Pancreas (tissue), 10 donors: ENCODE measurements around the gene ZDHHC14. TPM values are rescaled to one million over a fixed set of nuclear protein-coding genes. Genes with fewer than 3 reads are reported as not detected.
"Not testable (repeated sequence)": the region's sequence is repeated elsewhere in the genome, so short reads cannot be mapped to it uniquely, and the experiment has no call there.

ENCODE experiments used
- ATAC-seq, 4 donors: fragments of 200-7000 bp; cut with Tn5 transposase; one replicate each; pipeline versions ENCODE4 v1.8.0 to v1.9.1; 2020; ENCODE audit warnings: mild to moderate bottlenecking in 4 of 4, moderate library complexity in 4 of 4
- DNase-seq, 6 donors: peaks; one replicate each; pipeline ENCODE4 v3.0.0-alpha.2; 2020
- FAIRE-seq: peaks from 2 replicates; lab custom pipeline; 2012; peaks lifted over from hg19 to GRCh38; lab: Jason Lieb, UNC
- H3K27ac ChIP-seq, 4 donors: fragments of 200-600 bp; sonication (generic); 1 replicate in 3 of 4; 2 replicates in 1 of 4; pipeline versions ENCODE4 v1.5.0 to v1.8.0; 2020
- H3K27me3 ChIP-seq, 4 donors: fragments of 200-600 bp; one replicate each; pipeline ENCODE4 v1.8.0; 2021
- H3K36me3 ChIP-seq, 3 donors: fragments of 200-600 bp; sonication (generic) in 1 of 3; one replicate each; pipeline versions ENCODE4 v1.5.0 to v1.8.0; 2020 to 2021
- H3K4me1 ChIP-seq, 3 donors: fragments of 200-600 bp; one replicate each; pipeline ENCODE4 v1.8.0; 2021
- H3K4me3 ChIP-seq, 4 donors: fragments of 200-600 bp; sonication (generic) in 2 of 4; one replicate each; pipeline versions ENCODE4 v1.5.0 to v1.8.0; 2020 to 2021
- H3K9me3 ChIP-seq, 4 donors: fragments of 200-600 bp; one replicate each; pipeline ENCODE4 v1.8.0; 2021
- CTCF ChIP-seq, 4 donors: fragments of 200-600 bp; sonication (generic) in 3 of 4; IDR thresholded peaks; one replicate each; pipeline versions ENCODE4 v1.5.0 to v1.8.0; 2021; ENCODE audit warnings: antibody characterized with exemption in 4 of 4
- WGBS, 2 donors: extraction: QIAGEN DNeasy Blood & Tissue Kit; methylation state at CpG; one replicate each; pipeline ENCODE4 v1.1.7; 2013; 5-methylcytosine and 5-hydroxymethylcytosine counted together
- intact Hi-C, 3 donors: fragments of 100-400 bp; cut with DNase I; formaldehyde crosslinking; loops; one replicate each; pipeline versions ENCODE4 v1.11.1 to v1.14.2; 2022
- polyA plus RNA-seq, 2 donors: library from polyadenylated mRNA; stranded (reverse); fragments of 200-250 nt; gene quantifications; one replicate each; pipeline ENCODE4 v1.2.3, GENCODE V29; 2013
- total RNA-seq, 6 donors: library from RNA; stranded (reverse); fragmentation: NEBNext Ultra II Directional in 4 of 6; extraction: Animal tissue kit (Norgen Biotek cat#: 25700) in 4 of 6; gene quantifications; one replicate each; pipeline versions ENCODE4 v1.2.1 to v1.2.4, GENCODE V29; 2021 to 2023
- donor health status: healthy with polysubstance abuse.
- donor health status: DM: no; HTN: no; CAD: no; lungs with moderate emphysema.
- donor health status: DM: no; HTN: no; CAD: no.
- donor health status: control.
- donor health status: control.
- donor health status: Bipolar disorder and iron deficiency.
- donor health status: DM: yes; HTN: yes; CAD: no.
- donor health status: DM: no; HTN: no; CAD: no.
- donor health status: DM: no; HTN: no; CAD: no.
- donor health status: DM: yes; HTN: yes; CAD: no.

ZDHHC14 gene
- total and polyA plus RNA-seq, 8 donors: 3.1 to 9.9 (median 4.5) TPM

- peak in 1 of 4 donors; percentile 5 for ATAC-seq
- no peaks in the 10 kb centered on the region for H3K36me3 ChIP-seq
- H3K4me1 ChIP-seq: peaks cover 5 to 16% (median 11%) of the 10 kb centered on the region in 3 donors
- peak overlapping the region; percentile 6 to 62 (median 55) for H3K27ac ChIP-seq
- H3K4me3 ChIP-seq: no peak overlapping the region
- no peak for DNase-seq
- H3K9me3 ChIP-seq: no peaks in the 10 kb centered on the region
- 68 to 69% methylated on average over 9 of the region's 9 CpGs for WGBS, 2 donors
- no peaks in the 10 kb centered on the region for H3K27me3 ChIP-seq
- intact Hi-C loops: no loop called here
- FAIRE-seq: no peak
- no peak for TF ChIP-seq CTCF (IDR thresholded peaks at IDR 0.05)
Measured at GRCh38 chr6:157460182-157460999, 79.4 kb downstream of the ZDHHC14 start.

GRCh38 chr6:157461000-157461915 lies 80.3 kb downstream of the ZDHHC14 start:
- intact Hi-C loops: no loop called here
- WGBS, 2 donors: 33 to 45% methylated on average over 17 of the region's 17 CpGs
- H3K9me3 ChIP-seq: no peaks in the 10 kb centered on the region
- FAIRE-seq: no peak
- peak overlapping the region; percentile 6 to 62 (median 55) for H3K27ac ChIP-seq
- no peaks in the 10 kb centered on the region for H3K27me3 ChIP-seq
- H3K4me3 ChIP-seq: no peak overlapping the region
- H3K36me3 ChIP-seq: no peaks in the 10 kb centered on the region
- TF ChIP-seq CTCF (IDR thresholded peaks at IDR 0.05): no peak
- peak in 4 of 6 donors; percentile 69 to 83 (median 78) for DNase-seq
- peak; percentile 92 to 95 (median 94) for ATAC-seq
- H3K4me1 ChIP-seq: peaks cover 5 to 16% (median 11%) of the 10 kb centered on the region in 3 donors

GRCh38 chr6:157462956-157463742 lies 82.2 kb downstream of the ZDHHC14 start:
- Histone ChIP-seq H3K4me1 (peaks cover 5 to 16% (median 11%) of the 10 kb centered on the region in 3 donors), H3K4me3 (no peak overlapping the region), H3K36me3 (no peaks in the 10 kb centered on the region), H3K9me3 (no peaks in the 10 kb centered on the region), H3K27ac (no peak overlapping the region), H3K27me3 (no peaks in the 10 kb centered on the region)
- WGBS, 2 donors: 94 to 95% methylated on average over 6 of the region's 6 CpGs
- no peak for DNase-seq
- no peak for TF ChIP-seq CTCF (IDR thresholded peaks at IDR 0.05)
- intact Hi-C loops: no loop called here
- ATAC-seq: no peak
- FAIRE-seq: no peak

DNA sequence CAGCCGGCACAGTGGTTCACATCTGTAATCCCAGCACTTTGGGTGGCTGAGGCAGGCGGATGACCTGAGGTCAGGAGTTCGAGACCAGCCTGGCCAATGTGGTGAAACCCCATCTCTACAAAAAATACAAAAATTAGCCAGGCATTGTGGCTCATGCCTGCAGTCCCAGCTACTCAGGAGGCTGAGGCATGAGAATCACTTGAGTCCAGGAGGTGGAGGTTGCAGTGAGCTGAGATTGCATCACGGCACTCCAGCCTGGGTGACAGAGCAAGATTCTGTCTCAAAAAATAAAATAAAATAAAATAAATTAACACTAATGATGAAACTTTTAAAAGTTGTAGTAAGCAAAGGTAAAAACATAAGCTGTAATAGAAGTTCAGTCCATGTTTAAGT lies 82.7 kb downstream of the ZDHHC14 start:
- H3K9me3 ChIP-seq, intact Hi-C loops, H3K36me3 ChIP-seq, H3K27me3 ChIP-seq, H3K27ac ChIP-seq, FAIRE-seq, DNase-seq, H3K4me3 ChIP-seq, ATAC-seq: not testable (repeated sequence)
- WGBS, 2 donors: 95 to 96% methylated on average over 4 of the region's 4 CpGs
- H3K4me1 ChIP-seq: peaks cover 5 to 16% (median 11%) of the 10 kb centered on the region in 3 donors
